ENCODE results near the gene ANO1.
A peak's percentile ranks its signal among the peaks of the same experiment; 100 is the strongest.

ANO1 gene

DNA sequence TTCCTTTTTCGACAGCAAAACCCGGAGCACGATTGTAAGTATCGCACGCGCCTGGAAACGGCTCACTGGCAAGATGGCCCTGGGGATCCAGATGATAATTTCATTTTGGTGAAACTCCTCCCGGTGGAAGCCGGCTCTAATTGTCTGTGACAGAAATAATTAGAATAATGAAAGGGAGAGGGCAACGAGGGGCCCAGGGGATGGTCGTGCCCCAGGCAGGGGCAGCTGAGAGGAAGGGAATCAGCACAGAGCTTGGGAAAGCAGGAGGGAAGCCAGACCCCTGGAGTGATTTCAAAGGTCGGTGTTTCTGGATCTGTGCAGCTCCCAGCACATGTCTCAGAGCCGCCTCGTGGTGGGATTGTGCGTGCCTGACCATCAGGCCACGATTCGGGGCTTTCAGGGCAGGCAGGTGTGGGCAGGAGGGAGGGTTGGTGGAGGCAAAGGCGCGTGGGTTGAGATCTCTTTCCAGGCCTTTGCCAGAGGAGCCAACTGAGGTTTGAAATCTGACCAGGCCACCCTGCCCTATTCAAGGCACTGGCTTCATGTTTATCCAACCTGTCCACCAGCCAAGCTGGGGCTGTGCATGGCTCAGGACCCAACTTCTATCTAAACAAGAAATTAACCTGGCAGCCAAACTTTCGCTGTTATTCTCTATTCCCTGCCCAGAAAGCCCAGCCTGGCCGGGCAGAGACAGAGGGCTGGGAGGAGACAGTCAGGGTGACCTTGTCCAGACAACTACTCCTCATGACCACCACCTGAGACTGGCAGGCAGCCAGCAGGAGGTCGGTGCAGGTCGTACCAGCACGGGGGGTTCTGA is 27.8 kb downstream of the ANO1 start:
- no peak overlapping the region for H3K18ac ChIP-seq (ENCODE audit: low read depth in 1 of 2, low read length in 2 of 2)
- H3K14ac ChIP-seq (ENCODE audit: low read length in 2 of 2), result no peak overlapping the region
- H3K27ac ChIP-seq (ENCODE audit: low read length, poor library complexity, severe bottlenecking), result no peak overlapping the region
- no peak overlapping the region for H2AFZ ChIP-seq (ENCODE audit: low read depth, low read length)
- no peak for DNase-seq
- H4K91ac ChIP-seq (ENCODE audit: low read length), result no peak overlapping the region
- no peak overlapping the region for H3K4ac ChIP-seq (ENCODE audit: low read depth in 1 of 2, low read length in 2 of 2)
- H3K36me3 ChIP-seq (ENCODE audit: control insufficient read depth in 1 of 2, insufficient read depth in 2 of 2, low read depth in 1 of 2, low read length in 2 of 2), result no peaks in the 10 kb centered on the region
- no peaks in the 10 kb centered on the region for H3K79me1 ChIP-seq (replicated peaks; ENCODE audit: low read length, poor library complexity, severe bottlenecking)
- H3K4me1 ChIP-seq (ENCODE audit: control insufficient read depth, insufficient read depth, low read depth, low read length), result peaks cover 34% of the 10 kb centered on the region
- no peak overlapping the region for H2BK15ac ChIP-seq (ENCODE audit: low read depth, poor library complexity, severe bottlenecking)
- H3K4me3 ChIP-seq (ENCODE audit: insufficient read depth in 1 of 2, low read depth in 1 of 2, low read length in 2 of 2), result no peak overlapping the region
- H3K23ac ChIP-seq (ENCODE audit: low read length in 2 of 2), result no peak overlapping the region
- 83% methylated on average over 22 of the region's 24 CpGs for whole genome bisulfite sequencing
- H3K4me2 ChIP-seq (ENCODE audit: low read length, poor library complexity, severe bottlenecking), result no peak overlapping the region
- H2AK5ac ChIP-seq (ENCODE audit: low read length, severe bottlenecking), result no peak overlapping the region
- no peak overlapping the region for H4K8ac ChIP-seq (ENCODE audit: low read length)
- H2BK12ac ChIP-seq (ENCODE audit: low read length in 2 of 2), result no peak overlapping the region
- H2BK5ac ChIP-seq (ENCODE audit: low read depth, low read length, poor library complexity, severe bottlenecking), result no peak overlapping the region
- H3K9me3 ChIP-seq (ENCODE audit: control insufficient read depth, low read length), result no peaks in the 10 kb centered on the region
- no peak overlapping the region for H3K9ac ChIP-seq (ENCODE audit: low read length)
- H2BK120ac ChIP-seq (ENCODE audit: low read depth, low read length), result no peak overlapping the region
- peaks cover 40 to 59% of the 10 kb centered on the region in 2 experiments for H3K27me3 ChIP-seq (ENCODE audit: control insufficient read depth in 1 of 2, insufficient read depth in 1 of 2, low read length in 2 of 2)

DNA sequence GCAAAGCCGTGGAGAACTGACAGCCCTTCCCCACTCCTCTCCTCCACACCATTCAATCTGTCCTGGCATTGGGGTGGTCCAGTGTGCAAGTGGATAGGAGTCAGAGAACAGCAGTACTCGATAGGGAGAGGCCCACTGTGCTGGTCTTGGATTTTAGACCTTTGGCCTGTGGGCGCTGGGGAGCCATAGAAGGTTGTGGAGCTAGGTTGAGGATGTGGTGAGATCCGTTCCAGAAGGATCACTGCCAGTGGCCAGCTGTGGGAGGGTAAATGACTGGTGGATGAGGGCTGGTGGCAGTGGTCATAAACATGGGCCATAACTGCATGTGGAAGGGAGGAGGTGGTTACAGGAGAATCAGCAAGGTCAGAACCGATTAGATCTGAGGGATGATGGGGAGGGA is 28.6 kb downstream of the ANO1 start:
- H4K8ac ChIP-seq (ENCODE audit: low read length), result no peak overlapping the region
- H3K4ac ChIP-seq (ENCODE audit: low read depth in 1 of 2, low read length in 2 of 2), result no peak overlapping the region
- peaks cover 37 to 63% of the 10 kb centered on the region in 2 experiments for H3K27me3 ChIP-seq (ENCODE audit: control insufficient read depth in 1 of 2, insufficient read depth in 1 of 2, low read length in 2 of 2)
- H3K79me1 ChIP-seq (replicated peaks; ENCODE audit: low read length, poor library complexity, severe bottlenecking), result no peaks in the 10 kb centered on the region
- peaks cover 41% of the 10 kb centered on the region for H3K4me1 ChIP-seq (ENCODE audit: control insufficient read depth, insufficient read depth, low read depth, low read length)
- H2BK120ac ChIP-seq (ENCODE audit: low read depth, low read length), result no peak overlapping the region
- H3K4me2 ChIP-seq (ENCODE audit: low read length, poor library complexity, severe bottlenecking), result no peak overlapping the region
- H2BK5ac ChIP-seq (ENCODE audit: low read depth, low read length, poor library complexity, severe bottlenecking), result no peak overlapping the region
- 84% methylated on average over 4 of the region's 5 CpGs for WGBS
- no peak overlapping the region for H3K9ac ChIP-seq (ENCODE audit: low read length)
- no peak overlapping the region for H3K23ac ChIP-seq (ENCODE audit: low read length in 2 of 2)
- DNase-seq, result no peak
- no peak overlapping the region for H3K14ac ChIP-seq (ENCODE audit: low read length in 2 of 2)
- no peak overlapping the region for H2BK12ac ChIP-seq (ENCODE audit: low read length in 2 of 2)
- no peak overlapping the region for H3K18ac ChIP-seq (ENCODE audit: low read depth in 1 of 2, low read length in 2 of 2)
- no peak overlapping the region for H3K27ac ChIP-seq (ENCODE audit: low read length, poor library complexity, severe bottlenecking)
- no peaks in the 10 kb centered on the region for H3K36me3 ChIP-seq (ENCODE audit: control insufficient read depth in 1 of 2, insufficient read depth in 2 of 2, low read depth in 1 of 2, low read length in 2 of 2)
- no peak overlapping the region for H2AFZ ChIP-seq (ENCODE audit: low read depth, low read length)
- no peaks in the 10 kb centered on the region for H3K9me3 ChIP-seq (ENCODE audit: control insufficient read depth, low read length)
- no peak overlapping the region for H2BK15ac ChIP-seq (ENCODE audit: low read depth, poor library complexity, severe bottlenecking)
- no peak overlapping the region for H2AK5ac ChIP-seq (ENCODE audit: low read length, severe bottlenecking)
- no peak overlapping the region for H4K91ac ChIP-seq (ENCODE audit: low read length)
- no peak overlapping the region for H3K4me3 ChIP-seq (ENCODE audit: insufficient read depth in 1 of 2, low read depth in 1 of 2, low read length in 2 of 2)

GRCh38 chr11:70107191-70107590 is 29.1 kb downstream of the ANO1 start:
- Histone ChIP-seq H4K91ac (ENCODE audit: low read length) (no peak overlapping the region), H3K4me2 (ENCODE audit: low read length, poor library complexity, severe bottlenecking) (no peak overlapping the region), H3K79me1 (replicated peaks; ENCODE audit: low read length, poor library complexity, severe bottlenecking) (no peaks in the 10 kb centered on the region), H2AK5ac (ENCODE audit: low read length, severe bottlenecking) (no peak overlapping the region), H2BK120ac (ENCODE audit: low read depth, low read length) (no peak overlapping the region), H4K8ac (ENCODE audit: low read length) (no peak overlapping the region), H3K4ac (ENCODE audit: low read depth in 1 of 2, low read length in 2 of 2) (no peak overlapping the region), H3K4me1 (ENCODE audit: control insufficient read depth, insufficient read depth, low read depth, low read length) (peaks cover 43% of the 10 kb centered on the region), H3K14ac (ENCODE audit: low read length in 2 of 2) (no peak overlapping the region), H3K27ac (ENCODE audit: low read length, poor library complexity, severe bottlenecking) (no peak overlapping the region), H3K36me3 (ENCODE audit: control insufficient read depth in 1 of 2, insufficient read depth in 2 of 2, low read depth in 1 of 2, low read length in 2 of 2) (no peaks in the 10 kb centered on the region), H2BK12ac (ENCODE audit: low read length in 2 of 2) (no peak overlapping the region), H3K18ac (ENCODE audit: low read depth in 1 of 2, low read length in 2 of 2) (no peak overlapping the region), H2AFZ (ENCODE audit: low read depth, low read length) (no peak overlapping the region), H2BK5ac (ENCODE audit: low read depth, low read length, poor library complexity, severe bottlenecking) (no peak overlapping the region), H3K9me3 (ENCODE audit: control insufficient read depth, low read length) (no peaks in the 10 kb centered on the region), H3K4me3 (ENCODE audit: insufficient read depth in 1 of 2, low read depth in 1 of 2, low read length in 2 of 2) (no peak overlapping the region), H3K27me3 (ENCODE audit: control insufficient read depth in 1 of 2, insufficient read depth in 1 of 2, low read length in 2 of 2) (peaks cover 33 to 63% of the 10 kb centered on the region in 2 experiments), H3K9ac (ENCODE audit: low read length) (no peak overlapping the region), H2BK15ac (ENCODE audit: low read depth, poor library complexity, severe bottlenecking) (no peak overlapping the region), H3K23ac (ENCODE audit: low read length in 2 of 2) (no peak overlapping the region)
- no peak for DNase-seq
- WGBS, result 77% methylated on average over 5 of the region's 9 CpGs

DNA sequence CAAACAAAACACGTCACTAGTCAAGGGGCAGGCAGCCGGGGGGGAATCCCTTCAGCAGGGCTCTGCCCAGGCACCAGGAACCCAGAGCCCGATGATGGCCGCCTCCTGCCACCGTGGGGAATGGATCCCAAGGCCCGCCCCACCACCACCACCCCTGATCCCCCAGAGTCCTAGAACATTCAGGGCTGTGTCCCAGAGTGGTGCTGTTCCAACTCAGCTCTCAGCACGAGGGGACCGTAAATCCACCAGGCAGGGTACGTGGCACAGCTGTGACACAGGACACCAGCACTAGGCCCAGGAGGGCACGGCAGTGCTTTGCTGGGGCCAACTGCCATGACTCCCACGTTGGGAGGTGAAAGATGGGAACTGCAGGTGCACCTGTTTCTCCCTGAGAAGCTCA is 29.6 kb downstream of the ANO1 start:
- Histone ChIP-seq H3K36me3 (ENCODE audit: control insufficient read depth in 1 of 2, insufficient read depth in 2 of 2, low read depth in 1 of 2, low read length in 2 of 2) (no peaks in the 10 kb centered on the region), H3K4me3 (ENCODE audit: insufficient read depth in 1 of 2, low read depth in 1 of 2, low read length in 2 of 2) (no peak overlapping the region), H2BK120ac (ENCODE audit: low read depth, low read length) (no peak overlapping the region), H2BK5ac (ENCODE audit: low read depth, low read length, poor library complexity, severe bottlenecking) (no peak overlapping the region), H2BK15ac (ENCODE audit: low read depth, poor library complexity, severe bottlenecking) (no peak overlapping the region), H3K4ac (ENCODE audit: low read depth in 1 of 2, low read length in 2 of 2) (no peak overlapping the region), H3K4me2 (ENCODE audit: low read length, poor library complexity, severe bottlenecking) (no peak overlapping the region), H2AFZ (ENCODE audit: low read depth, low read length) (no peak overlapping the region), H3K23ac (ENCODE audit: low read length in 2 of 2) (no peak overlapping the region), H4K91ac (ENCODE audit: low read length) (no peak overlapping the region), H3K18ac (ENCODE audit: low read depth in 1 of 2, low read length in 2 of 2) (no peak overlapping the region), H2AK5ac (ENCODE audit: low read length, severe bottlenecking) (no peak overlapping the region), H4K8ac (ENCODE audit: low read length) (no peak overlapping the region), H3K79me1 (replicated peaks; ENCODE audit: low read length, poor library complexity, severe bottlenecking) (no peaks in the 10 kb centered on the region), H3K4me1 (ENCODE audit: control insufficient read depth, insufficient read depth, low read depth, low read length) (peaks cover 43% of the 10 kb centered on the region), H3K14ac (ENCODE audit: low read length in 2 of 2) (peak overlapping the region in 1 of 2 experiments; percentile 46), H3K9me3 (ENCODE audit: control insufficient read depth, low read length) (no peaks in the 10 kb centered on the region), H3K27ac (ENCODE audit: low read length, poor library complexity, severe bottlenecking) (no peak overlapping the region), H2BK12ac (ENCODE audit: low read length in 2 of 2) (peak overlapping the region in 1 of 2 experiments; percentile 40), H3K27me3 (ENCODE audit: control insufficient read depth in 1 of 2, insufficient read depth in 1 of 2, low read length in 2 of 2) (peaks cover 27 to 58% of the 10 kb centered on the region in 2 experiments), H3K9ac (ENCODE audit: low read length) (no peak overlapping the region)
- WGBS, result 81% methylated on average over 11 of the region's 11 CpGs
- DNase-seq, result no peak

Measured in mesenchymal stem cell (in vitro differentiated cells and primary cell).